Measurements from ENCODE around the gene ESCO1.

- TF ChIP-seq CTCF (IDR thresholded peaks at IDR 0.05) (no peak), POLR2A (IDR thresholded peaks at IDR 0.05) (no peak)
These were observed 118.8 kb downstream of the ESCO1 start for GRCh38 chr18:21481739-21482138.
